H1 (cell line): ENCODE results near the gene ZCCHC10. TPM values are rescaled to one million over a fixed set of nuclear protein-coding genes. Genes with fewer than 3 reads are reported as not detected.
"Not testable (repeated sequence)": the region's sequence is repeated elsewhere in the genome, so short reads cannot be mapped to it uniquely, and the experiment has no call there.

Experiments
- CTCF ChIA-PET: fragments of 300-600 bp; sonication (Branson Sonifier 250); formaldehyde crosslinking; loops from one replicate; lab custom pipeline; 2021; ENCODE audit not compliant: partially characterized antibody; lab: Charles Lee
- POLR2A ChIA-PET: fragments of 300-600 bp; sonication (Branson Sonifier 250); formaldehyde crosslinking; loops from one replicate; lab custom pipeline; 2021; ENCODE audit warnings: inconsistent platforms; ENCODE audit not compliant: partially characterized antibody; lab: Charles Lee
- DNase-seq, 2 experiments: peaks; one replicate each; pipeline versions ENCODE4 v3.0.0 to v3.0.0-alpha.2; 2010 to 2022; ENCODE audit warnings: low spot score in 2 of 2, low read depth in 1 of 2, mixed read lengths in 1 of 2
- FAIRE-seq: peaks from 2 replicates; lab custom pipeline; 2011; peaks lifted over from hg19 to GRCh38; lab: Jason Lieb, UNC
- H2AFZ ChIP-seq: 2 replicates; pipeline ENCODE4 v1.8.1; 2012; ENCODE audit warnings: low read length, inconsistent platforms
- H2AK5ac ChIP-seq: 2 replicates; pipeline ENCODE4 v1.6.1; 2013; ENCODE audit warnings: low read depth, low read length
- H2BK120ac ChIP-seq: replicated peaks from 2 replicates; pipeline ENCODE3; 2013; ENCODE audit warnings: low read depth, low read length, inconsistent platforms
- H2BK12ac ChIP-seq: 2 replicates; pipeline ENCODE4 v1.6.1; 2013; ENCODE audit warnings: low read depth, low read length
- H2BK15ac ChIP-seq: 2 replicates; pipeline ENCODE4 v1.6.1; 2013; ENCODE audit warnings: low read length
- H2BK20ac ChIP-seq: 2 replicates; pipeline ENCODE4 v1.6.1; 2013; ENCODE audit warnings: low read length
- H2BK5ac ChIP-seq: 2 replicates; pipeline ENCODE4 v1.6.1; 2013; ENCODE audit warnings: low read depth, low read length
- H3K14ac ChIP-seq: 2 replicates; pipeline ENCODE4 v1.6.1; 2013; ENCODE audit warnings: inconsistent platforms; ENCODE audit not compliant: insufficient read length
- H3K18ac ChIP-seq: 2 replicates; pipeline ENCODE4 v1.6.1; 2013; ENCODE audit warnings: low read length; ENCODE audit errors: extremely low read depth
- H3K23ac ChIP-seq: 2 replicates; pipeline ENCODE4 v1.6.1; 2013; ENCODE audit warnings: inconsistent platforms; ENCODE audit not compliant: insufficient read length
- H3K23me2 ChIP-seq: 2 replicates; pipeline ENCODE4 v1.6.1; 2013; ENCODE audit warnings: low read depth, low read length
- H3K27ac ChIP-seq: 2 replicates; pipeline ENCODE4 v1.6.1; 2011; ENCODE audit warnings: low read depth, low read length, inconsistent platforms
- H3K27me3 ChIP-seq, 4 experiments: replicated peaks in 1 of 4; 1 replicate in 1 of 4; 2 replicates in 3 of 4; pipeline versions ENCODE4 v1.6.1 to v1.8.1; 2011 to 2013; ENCODE audit warnings: low read length in 3 of 4, mild to moderate bottlenecking in 3 of 4, inconsistent platforms in 2 of 4, mixed read lengths in 2 of 4, moderate library complexity in 1 of 4; ENCODE audit not compliant: control insufficient read depth in 3 of 4, insufficient read depth in 3 of 4; ENCODE audit errors: extremely low read depth in 1 of 4
- H3K36me3 ChIP-seq, 4 experiments: 2 replicates each; pipeline versions ENCODE4 v1.6.1 to v1.8.1; 2011 to 2013; ENCODE audit warnings: mild to moderate bottlenecking in 4 of 4, low read length in 3 of 4, moderate library complexity in 2 of 4, control low read depth in 1 of 4, inconsistent platforms in 1 of 4; ENCODE audit not compliant: insufficient read depth in 4 of 4, control insufficient read depth in 2 of 4
- H3K4ac ChIP-seq: replicated peaks from 2 replicates; pipeline ENCODE3; 2013; ENCODE audit warnings: low read length, low read depth, mixed read lengths, inconsistent platforms; ENCODE audit not compliant: insufficient read length
- H3K4me1 ChIP-seq, 4 experiments: replicated peaks in 1 of 4; 1 replicate in 1 of 4; 2 replicates in 3 of 4; pipeline versions ENCODE4 v1.6.1 to v1.8.1; 2011 to 2013; ENCODE audit warnings: low read length in 3 of 4, inconsistent platforms in 2 of 4, mixed read lengths in 1 of 4; ENCODE audit not compliant: insufficient read depth in 4 of 4, control insufficient read depth in 3 of 4
- H3K4me2 ChIP-seq, 2 experiments: 2 replicates each; pipeline versions ENCODE4 v1.6.1 to v1.8.1; 2011 to 2013; ENCODE audit warnings: low read depth in 2 of 2, low read length in 2 of 2, control low read depth in 1 of 2, inconsistent platforms in 1 of 2, mild to moderate bottlenecking in 1 of 2; ENCODE audit not compliant: insufficient read depth in 1 of 2
- H3K4me3 ChIP-seq, 4 experiments: fragments of 200-600, 300-600 bp in 1 of 4; sonication (generic), shearing (Covaris generic), sonication (Bioruptor Twin) in 1 of 4; 2 replicates each; pipeline versions ENCODE4 v1.5.1 to v1.8.1; 2011 to 2016; ENCODE audit warnings: low read length in 4 of 4, low read depth in 3 of 4, control low read depth in 2 of 4, inconsistent platforms in 2 of 4, mild to moderate bottlenecking in 2 of 4, mixed read lengths in 1 of 4, moderate library complexity in 1 of 4; ENCODE audit not compliant: insufficient read depth in 2 of 4; ENCODE audit errors: extremely low read depth in 1 of 4
- H3K56ac ChIP-seq: replicated peaks from 2 replicates; pipeline ENCODE3; 2013; ENCODE audit warnings: low read depth, mild to moderate bottlenecking, mixed read lengths, low read length, inconsistent platforms; ENCODE audit not compliant: insufficient read length
- H3K79me1 ChIP-seq: 2 replicates; pipeline ENCODE4 v1.6.1; 2013; ENCODE audit warnings: low read depth, low read length, control low read depth
- H3K79me2 ChIP-seq, 2 experiments: 2 replicates each; pipeline versions ENCODE4 v1.6.1 to v1.8.1; 2012 to 2013; ENCODE audit warnings: low read length in 2 of 2, mild to moderate bottlenecking in 2 of 2, inconsistent platforms in 1 of 2; ENCODE audit not compliant: insufficient read depth in 2 of 2, control insufficient read depth in 1 of 2
- H3K9ac ChIP-seq, 4 experiments: replicated peaks in 1 of 4; 1 replicate in 1 of 4; 2 replicates in 3 of 4; pipeline versions ENCODE4 v1.6.1 to v1.8.1; 2011 to 2013; ENCODE audit warnings: low read depth in 3 of 4, low read length in 3 of 4, control low read depth in 2 of 4, mild to moderate bottlenecking in 2 of 4, moderate library complexity in 2 of 4, inconsistent platforms in 1 of 4; ENCODE audit errors: extremely low read depth in 1 of 4
- H3K9me3 ChIP-seq, 2 experiments: 2 replicates each; pipeline versions ENCODE4 v1.6.1 to v1.8.1; 2012 to 2013; ENCODE audit warnings: mild to moderate bottlenecking in 2 of 2, moderate library complexity in 2 of 2, control low read depth in 1 of 2, inconsistent platforms in 1 of 2, low read depth in 1 of 2, low read length in 1 of 2, mixed read lengths in 1 of 2; ENCODE audit not compliant: insufficient read depth in 2 of 2
- H4K20me1 ChIP-seq, 2 experiments: replicated peaks in 1 of 2; 2 replicates each; pipeline versions ENCODE3 to v1.8.1; 2011 to 2013; ENCODE audit warnings: inconsistent platforms in 2 of 2, low read length in 2 of 2, mild to moderate bottlenecking in 1 of 2; ENCODE audit not compliant: insufficient read depth in 2 of 2, control insufficient read depth in 1 of 2
- H4K5ac ChIP-seq: 2 replicates; pipeline ENCODE4 v1.6.1; 2013; ENCODE audit warnings: low read length, low read depth, mixed read lengths, inconsistent platforms; ENCODE audit not compliant: insufficient read length
- H4K8ac ChIP-seq: 2 replicates; pipeline ENCODE4 v1.8.0; 2013; ENCODE audit warnings: mild to moderate bottlenecking, moderate library complexity, low read length, inconsistent platforms; ENCODE audit not compliant: insufficient read depth; ENCODE audit errors: extremely low read depth
- H4K91ac ChIP-seq: replicated peaks from 2 replicates; pipeline ENCODE3; 2013; ENCODE audit warnings: low read length, mixed read lengths, inconsistent platforms; ENCODE audit not compliant: insufficient read length
- WGBS, 2 experiments: shearing (Covaris generic) in 1 of 2; methylation state at CpG; one replicate each; pipeline versions ENCODE4 v1.1.6 to v1.1.7; 2013 to 2015; ENCODE audit warnings: low lambda C conversion rate in 2 of 2, mixed read lengths in 2 of 2, inconsistent platforms in 1 of 2, low coverage in 1 of 2, missing lambda C conversion rate in 1 of 2; ENCODE audit not compliant: insufficient replicate concordance in 2 of 2, insufficient coverage in 1 of 2, insufficient read length in 1 of 2; ENCODE audit errors: extremely low coverage in 1 of 2, missing lambda C conversion rate in 1 of 2; 5-methylcytosine and 5-hydroxymethylcytosine counted together
- polyA plus RNA-seq, 7 experiments: library from polyadenylated mRNA; depleted of rRNA in 3 of 7; stranded (reverse) in 5 of 7; unstranded in 2 of 7; fragments of >200 nt in 5 of 7; fragments of 200-250 nt in 2 of 7; gene quantifications; 1 replicate in 5 of 7; 2 replicates in 1 of 7; 4 replicates in 1 of 7; pipeline versions ENCODE4 v1.2.1 to v1.2.3, GENCODE V29; 2011 to 2013; ENCODE audit warnings: missing spikeins in 2 of 7, mixed read lengths in 2 of 7
- total RNA-seq: library from RNA; stranded (reverse); fragmentation: NEBNext Ultra II Directional; extraction: Animal tissue kit (Norgen Biotek cat#: 25700); gene quantifications from 2 replicates; pipeline ENCODE4 v1.2.1, GENCODE V29; 2021

ZCCHC10 gene
- total and polyA plus RNA-seq, 2 of the 8 experiments (the other 6 are each of a cell fraction or from before 2014, with no cell fraction given), result 22.4 to 32.9 TPM

DNA sequence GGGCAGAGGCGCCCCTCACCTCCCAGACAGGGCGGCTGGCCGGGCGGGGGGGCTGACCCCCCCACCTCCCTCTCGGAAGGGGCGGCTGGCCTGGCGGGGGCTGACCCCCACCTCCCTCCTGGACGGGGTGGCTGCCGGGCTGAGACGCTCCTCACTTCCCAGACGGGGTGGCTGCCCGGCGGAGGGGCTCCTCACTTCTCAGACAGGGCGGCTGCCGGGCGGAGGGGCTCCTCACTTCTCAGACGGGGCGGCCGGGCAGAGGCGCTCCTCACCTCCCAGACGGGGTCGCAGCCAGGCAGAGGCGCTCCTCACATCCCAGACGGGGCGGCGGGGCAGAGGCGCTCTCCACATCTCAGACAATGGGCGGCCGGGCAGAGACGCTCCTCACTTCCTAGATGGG is 43.4 kb downstream of the ZCCHC10 start:
- H2AK5ac ChIP-seq, FAIRE-seq, H3K79me1 ChIP-seq, H3K4me3 ChIP-seq, H2BK120ac ChIP-seq, H2BK5ac ChIP-seq, H3K4me2 ChIP-seq, H3K56ac ChIP-seq, DNase-seq, CTCF ChIA-PET, H4K8ac ChIP-seq, H4K91ac ChIP-seq, H3K23ac ChIP-seq, POLR2A ChIA-PET, H4K20me1 ChIP-seq, H3K79me2 ChIP-seq, H3K9me3 ChIP-seq, H3K23me2 ChIP-seq, H3K14ac ChIP-seq, H2BK12ac ChIP-seq, H4K5ac ChIP-seq, H2AFZ ChIP-seq, H2BK15ac ChIP-seq, H3K4ac ChIP-seq, H3K9ac ChIP-seq, H3K27me3 ChIP-seq, H3K4me1 ChIP-seq, H2BK20ac ChIP-seq, H3K18ac ChIP-seq, H3K36me3 ChIP-seq, H3K27ac ChIP-seq: not testable (repeated sequence)
- no CpG with 5 or more reads among the region's 30 CpGs for whole genome bisulfite sequencing, 2 experiments
